Ovary (tissue), 9 donors: ENCODE results near the gene FAM9A. TPM values are rescaled to one million over a fixed set of nuclear protein-coding genes. Genes with fewer than 3 reads are reported as not detected.

Source experiments
- DNase-seq, 5 donors: peaks; one replicate each; pipeline ENCODE4 v3.0.0-alpha.2; 2019 to 2020
- H3K27ac ChIP-seq, 2 donors: fragments of 200-600 bp; one replicate each; pipeline versions ENCODE4 v1.5.1 to v1.8.0; 2019 to 2022
- H3K27me3 ChIP-seq: fragments of 200-600 bp; one replicate; pipeline ENCODE4 v1.8.0; 2022
- H3K36me3 ChIP-seq: fragments of 200-600 bp; sonication (generic); one replicate; pipeline ENCODE4 v1.5.1; 2019
- H3K4me1 ChIP-seq: one replicate; pipeline ENCODE4 v1.8.1; 2013; ENCODE audit warnings: mild to moderate bottlenecking, moderate library complexity; ENCODE audit not compliant: insufficient read depth
- H3K4me3 ChIP-seq: fragments of 200-600 bp; sonication (generic); one replicate; pipeline ENCODE4 v1.5.1; 2017
- H3K9me3 ChIP-seq, 2 donors: fragments of 200-600 bp in 1 of 2; sonication (generic) in 1 of 2; one replicate each; pipeline versions ENCODE4 v1.5.1 to v1.8.1; 2013 to 2019; ENCODE audit warnings: mild to moderate bottlenecking in 1 of 2, moderate library complexity in 1 of 2
- CTCF ChIP-seq, 3 donors: fragments of 450-650 bp in 2 of 3; fragments of 200-600 bp in 1 of 3; IDR thresholded peaks; one replicate each; pipeline versions ENCODE4 v1.5.1 to v1.8.0; 2016 to 2022; ENCODE audit warnings: antibody characterized with exemption in 3 of 3, mild to moderate bottlenecking in 1 of 3
- EP300 ChIP-seq: sonication (generic); formaldehyde crosslinking; IDR thresholded peaks from one replicate; pipeline ENCODE4 v1.6.1; 2017; ENCODE audit warnings: antibody characterized with exemption
- POLR2A ChIP-seq: fragments of 450-650 bp; IDR thresholded peaks from one replicate; pipeline ENCODE4 v1.6.1; 2017; ENCODE audit warnings: antibody characterized with exemption, mild to moderate bottlenecking, moderate library complexity
- WGBS, 3 donors: extraction: QIAGEN DNeasy Blood & Tissue Kit in 1 of 3; methylation state at CpG; one replicate each; pipeline versions ENCODE4 v1.1.5 to v1.1.7; 2013 to 2017; 5-methylcytosine and 5-hydroxymethylcytosine counted together
- intact Hi-C, 4 donors: fragments of 100-400 bp; cut with DNase I; formaldehyde crosslinking; loops; one replicate each; pipeline versions ENCODE4 v1.11.0 to v1.15.1; 2022 to 2023
- polyA plus RNA-seq, 2 donors: library from polyadenylated mRNA; stranded (reverse); fragments of 200-250 nt in 1 of 2; fragments of 350-450 nt in 1 of 2; fragmentation: Illumina TruSeq in 1 of 2; extraction: RNeasy Lipid Tissue Mini Kit (QIAGEN cat#74804) in 1 of 2; gene quantifications; one replicate each; pipeline ENCODE4 v1.2.3, GENCODE V29; 2013 to 2014
- total RNA-seq, 7 donors: library from RNA; depleted of rRNA in 2 of 7; stranded (reverse); fragments of >200 nt in 2 of 7; fragmentation: NEBNext Ultra II Directional in 3 of 7; extraction: Animal tissue kit (Norgen Biotek cat#: 25700) in 3 of 7; gene quantifications; one replicate each; pipeline versions ENCODE4 v1.1.0 to v1.2.4, GENCODE V29; 2016 to 2023
- donor health status: DM: no; HTN: no; CAD: no; lungs with moderate emphysema.
- donor health status: DM: no; HTN: no; CAD: no.
- donor health status: Bipolar disorder and iron deficiency.
- donor health status: DM: yes; HTN: yes; CAD: no.
- donor health status: DM: no; HTN: no; CAD: no.
- donor health status: DM: yes; HTN: yes; CAD: no.

The FAM9A gene
- total and polyA plus RNA-seq, 9 donors, result not detected

GRCh38 chrX:8832582-8833378, 31.6 kb upstream of the FAM9A start:
- Histone ChIP-seq H3K27ac (no peak overlapping the region), H3K27me3 (no peaks in the 10 kb centered on the region), H3K4me3 (no peak overlapping the region), H3K4me1 (no peaks in the 10 kb centered on the region), H3K36me3 (no peaks in the 10 kb centered on the region), H3K9me3 (no peaks in the 10 kb centered on the region)
- no peak for DNase-seq
- intact Hi-C loops, result no loop called here
- 62 to 70% (median 65%) methylated on average over 4 of the region's 4 CpGs for WGBS, 3 donors
- TF ChIP-seq EP300 (no peak), CTCF (IDR thresholded peaks at IDR 0.05) (no peak), POLR2A (no peak)

GRCh38 chrX:8823698-8824097, 22.5 kb upstream of the FAM9A start:
- intact Hi-C loops, result no loop called here
- H3K36me3 ChIP-seq, result no peaks in the 10 kb centered on the region
- no peak overlapping the region for H3K4me3 ChIP-seq
- 96 to 97% (median 96%) methylated on average over 1 of the region's 1 CpG for WGBS, 3 donors
- no peak for TF ChIP-seq CTCF (IDR thresholded peaks at IDR 0.05)
- H3K27ac ChIP-seq, result no peak overlapping the region
- no peak for DNase-seq
- no peaks in the 10 kb centered on the region for H3K27me3 ChIP-seq
- H3K4me1 ChIP-seq, result no peaks in the 10 kb centered on the region
- no peaks in the 10 kb centered on the region for H3K9me3 ChIP-seq

GRCh38 chrX:8822002-8822401, 20.8 kb upstream of the FAM9A start:
- intact Hi-C loops, result no loop called here
- no peaks in the 10 kb centered on the region for H3K9me3 ChIP-seq
- H3K4me3 ChIP-seq, result no peak overlapping the region
- H3K36me3 ChIP-seq, result no peaks in the 10 kb centered on the region
- TF ChIP-seq EP300, result no peak
- no peak for TF ChIP-seq POLR2A
- TF ChIP-seq CTCF (IDR thresholded peaks at IDR 0.05), result no peak
- no peak overlapping the region for H3K27ac ChIP-seq
- H3K4me1 ChIP-seq, result no peaks in the 10 kb centered on the region
- WGBS, 3 donors, result 78 to 82% (median 78%) methylated on average over 6 of the region's 6 CpGs
- no peak for DNase-seq
- no peaks in the 10 kb centered on the region for H3K27me3 ChIP-seq

- Histone ChIP-seq H3K4me1 (no peaks in the 10 kb centered on the region), H3K9me3 (no peaks in the 10 kb centered on the region), H3K27me3 (no peaks in the 10 kb centered on the region), H3K4me3 (no peak overlapping the region), H3K36me3 (no peaks in the 10 kb centered on the region), H3K27ac (no peak overlapping the region)
- 37 to 50% (median 40%) methylated on average over 5 of the region's 5 CpGs for WGBS, 3 donors
- no peak for DNase-seq
- intact Hi-C loops, result no loop called here
- TF ChIP-seq POLR2A, result no peak
- TF ChIP-seq CTCF (IDR thresholded peaks at IDR 0.05), result no peak
- TF ChIP-seq EP300, result no peak
Observed at GRCh38 chrX:8820910-8821527, 19.8 kb upstream of the FAM9A start.
